ENCODE data around the gene FAR1.

DNA sequence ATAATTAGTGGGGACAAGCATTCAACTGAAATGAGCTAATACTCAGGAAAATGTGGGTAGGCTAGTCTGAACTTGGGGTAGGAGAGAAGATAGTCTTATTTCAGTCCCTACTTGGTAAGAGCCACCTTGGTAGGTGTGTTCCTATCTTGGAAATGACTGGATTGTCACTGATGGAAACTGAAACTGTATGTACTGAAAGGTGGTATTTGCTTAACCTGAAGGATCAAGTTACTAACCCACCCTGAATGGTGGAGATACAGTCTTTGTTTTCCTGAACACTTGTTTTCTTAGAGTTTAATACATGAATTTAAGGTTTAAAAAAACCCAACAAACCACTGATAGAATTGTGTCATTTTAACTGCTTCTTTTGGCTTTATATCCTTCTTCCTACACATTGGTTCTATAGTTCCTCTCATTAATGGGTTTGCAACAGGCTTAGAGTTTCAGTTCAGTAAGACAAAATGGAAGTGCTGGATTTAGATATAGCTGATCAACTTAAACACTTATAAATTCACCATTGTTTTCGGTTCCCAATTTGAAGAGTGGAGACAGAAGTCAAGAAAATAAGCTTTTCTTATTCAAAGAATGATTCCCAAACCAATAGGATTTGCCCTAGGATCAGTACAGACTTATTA, 4.2 kb downstream of the FAR1 start:
- no peak for TF ChIP-seq CTCF (IDR thresholded peaks at IDR 0.05; ENCODE audit: low read depth, low read length, poor library complexity, severe bottlenecking)
- TF ChIP-seq EZH2phosphoT487 (IDR thresholded peaks at IDR 0.05; ENCODE audit: borderline replicate concordance, low read length), result no peak
